Aortic smooth muscle cell (primary cell): ENCODE measurements around the gene KCNH3. TPM values are rescaled to one million over a fixed set of nuclear protein-coding genes. Genes with fewer than 3 reads are reported as not detected.

ENCODE experiments used
- total RNA-seq: library from RNA; depleted of rRNA; stranded (reverse); fragments of >200 nt; gene quantifications from 2 replicates; pipeline ENCODE4 v1.2.3, GENCODE V29; 2014

The KCNH3 gene
- total RNA-seq: under 0.01 and 0.06 TPM in 2 replicates

GRCh38 chr12:49538510-49539403, at the start of gene KCNH3:
TSS of gene KCNH3 (plus strand) at chr12:49539030. CDS start at chr12:49539417, 387 bp downstream.

GRCh38 chr12:49567611-49568441, 29.0 kb downstream of the KCNH3 start, which contains the start of gene MCRS1:
TSS of gene MCRS1 (minus strand) at chr12:49568142. CDS start at chr12:49566731, 1,411 bp downstream.

GRCh38 chr12:49605539-49605938, 66.7 kb downstream of the KCNH3 start, which contains the start of gene FAM186B:
TSS of gene FAM186B (minus strand) at chr12:49605639. CDS start at chr12:49605477, 162 bp downstream.

Other genes starting within 250 kb of the KCNH3 start
- 0.92 and 1.4 TPM in 2 replicates for gene PRPH, start 243.9 kb upstream of the KCNH3 start, total RNA-seq
- 9.5 and 10.6 TPM in 2 replicates for gene TROAP, start 215.8 kb upstream of the KCNH3 start, total RNA-seq
- gene C1QL4, start 201.8 kb upstream of the KCNH3 start, total RNA-seq: 0.06 TPM in 1 of 2 replicates, not detected in the other
- 4.9 and 5.4 TPM in 2 replicates for gene DNAJC22, start 192.1 kb upstream of the KCNH3 start, total RNA-seq
- 18.5 and 19.3 TPM in 2 replicates for gene SPATS2, start 171.6 kb upstream of the KCNH3 start, total RNA-seq
- gene MCRS1, start 29.1 kb downstream of the KCNH3 start, total RNA-seq: 42.0 and 53.6 TPM in 2 replicates
- 0.37 and 0.53 TPM in 2 replicates for gene FAM186B, start 66.6 kb downstream of the KCNH3 start, total RNA-seq
- 15.0 and 15.5 TPM in 2 replicates for gene PRPF40B, start 84.5 kb downstream of the KCNH3 start, total RNA-seq
- gene FMNL3, start 168.4 kb downstream of the KCNH3 start, total RNA-seq: 29.2 and 38.6 TPM in 2 replicates
- 369 and 388 TPM in 2 replicates for gene TMBIM6, start 202.5 kb downstream of the KCNH3 start, total RNA-seq